ENCODE measurements around the gene TCF21.
A peak's percentile ranks its signal among the peaks of the same experiment; 100 is the strongest.

TCF21 gene

DNA sequence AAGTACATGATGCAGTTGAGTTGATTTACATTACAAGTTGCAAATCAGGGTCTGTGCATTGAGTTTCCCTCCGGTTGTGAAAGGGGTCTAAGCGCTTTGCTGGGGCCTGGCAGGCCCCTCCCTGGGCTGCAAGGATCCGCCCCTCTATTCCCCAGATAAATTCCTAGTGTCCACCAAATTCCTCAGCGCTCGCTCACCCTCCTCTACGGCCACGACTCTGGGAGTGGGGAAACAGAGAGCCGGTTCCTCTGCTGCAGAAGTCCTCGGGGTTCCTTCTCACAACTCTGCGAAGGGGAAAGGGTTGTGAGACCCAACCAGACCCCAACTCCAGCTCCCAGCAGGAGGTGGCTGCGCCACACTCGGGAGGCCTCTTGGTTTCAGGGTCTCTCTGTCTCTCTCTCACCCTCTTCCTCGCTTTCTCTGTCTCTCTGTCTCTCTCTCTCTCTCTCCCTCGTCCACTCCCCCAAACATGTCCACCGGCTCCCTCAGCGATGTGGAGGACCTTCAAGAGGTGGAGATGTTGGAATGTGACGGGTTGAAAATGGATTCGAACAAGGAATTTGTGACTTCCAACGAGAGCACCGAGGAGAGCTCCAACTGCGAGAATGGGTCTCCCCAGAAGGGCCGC lies at the start of gene TCF21:
Gene TCF21, plus strand, starts transcription at position 185 of the 628 bp plus-strand sequence. Its CDS starts 285 bp downstream, at position 470.
- peak; percentile 80 to 82 for DNase-seq (ENCODE audit: low read depth in 2 of 2)
- TF ChIP-seq, protein P1, sequence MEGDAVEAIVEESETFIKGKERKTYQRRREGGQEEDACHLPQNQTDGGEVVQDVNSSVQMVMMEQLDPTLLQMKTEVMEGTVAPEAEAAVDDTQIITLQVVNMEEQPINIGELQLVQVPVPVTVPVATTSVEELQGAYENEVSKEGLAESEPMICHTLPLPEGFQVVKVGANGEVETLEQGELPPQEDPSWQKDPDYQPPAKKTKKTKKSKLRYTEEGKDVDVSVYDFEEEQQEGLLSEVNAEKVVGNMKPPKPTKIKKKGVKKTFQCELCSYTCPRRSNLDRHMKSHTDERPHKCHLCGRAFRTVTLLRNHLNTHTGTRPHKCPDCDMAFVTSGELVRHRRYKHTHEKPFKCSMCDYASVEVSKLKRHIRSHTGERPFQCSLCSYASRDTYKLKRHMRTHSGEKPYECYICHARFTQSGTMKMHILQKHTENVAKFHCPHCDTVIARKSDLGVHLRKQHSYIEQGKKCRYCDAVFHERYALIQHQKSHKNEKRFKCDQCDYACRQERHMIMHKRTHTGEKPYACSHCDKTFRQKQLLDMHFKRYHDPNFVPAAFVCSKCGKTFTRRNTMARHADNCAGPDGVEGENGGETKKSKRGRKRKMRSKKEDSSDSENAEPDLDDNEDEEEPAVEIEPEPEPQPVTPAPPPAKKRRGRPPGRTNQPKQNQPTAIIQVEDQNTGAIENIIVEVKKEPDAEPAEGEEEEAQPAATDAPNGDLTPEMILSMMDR (IDR thresholded peaks at IDR 0.05; ENCODE audit: low read depth, low read length), result no peak
- peak within 1 kb of the TSS; percentile 75 to 77 for H3K4me3 ChIP-seq (replicated peaks in 1 of 2; ENCODE audit: low read depth in 2 of 2, low read length in 2 of 2)

DNA sequence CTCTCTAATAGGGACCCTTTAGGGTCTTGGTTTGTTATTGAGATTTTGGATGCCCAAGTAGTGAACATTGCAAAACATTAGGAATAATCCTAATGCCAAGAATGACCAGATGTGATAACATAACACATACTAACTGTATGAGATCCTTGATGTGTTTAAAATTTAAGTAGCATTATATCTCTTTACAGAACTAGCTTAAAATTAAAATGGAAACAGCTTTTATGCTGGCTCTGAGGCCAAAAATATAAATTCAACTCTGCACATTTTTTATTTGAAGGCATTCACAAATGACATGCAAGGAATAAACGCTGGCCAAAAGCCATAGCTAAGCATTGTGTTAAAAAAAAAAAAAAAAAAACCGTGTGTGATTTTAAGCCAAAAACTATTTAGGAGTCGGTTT lies 47.7 kb upstream of the TCF21 start:
- TF ChIP-seq, protein P1 (IDR thresholded peaks at IDR 0.05; ENCODE audit: low read depth, low read length), result no peak
- no peak for DNase-seq (ENCODE audit: low read depth in 2 of 2)
- no peak overlapping the region for H3K4me3 ChIP-seq (replicated peaks in 1 of 2; ENCODE audit: low read depth in 2 of 2, low read length in 2 of 2)

DNA sequence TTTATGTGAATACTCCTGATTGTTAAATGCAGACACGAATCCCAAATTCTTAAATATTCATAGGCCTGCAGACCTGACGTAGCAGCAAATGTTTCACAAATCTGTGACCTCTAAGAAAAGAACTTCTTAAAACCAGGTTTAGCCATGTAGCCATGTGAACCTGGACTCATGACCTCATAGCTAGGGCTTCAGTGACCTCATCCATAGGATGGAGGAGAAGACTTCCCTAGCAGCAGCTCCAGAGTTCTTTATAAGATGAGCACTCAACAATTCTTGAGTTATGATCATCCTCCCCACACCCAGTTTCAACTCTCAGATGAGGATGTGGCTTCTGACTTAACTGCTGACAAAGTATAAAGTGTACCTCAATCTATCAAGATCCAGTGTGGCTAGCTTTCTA lies 45.8 kb upstream of the TCF21 start:
- DNase-seq (ENCODE audit: low read depth in 2 of 2), result no peak
- TF ChIP-seq, protein P1 (IDR thresholded peaks at IDR 0.05; ENCODE audit: low read depth, low read length), result no peak

GRCh38 chr6:133844709-133845108 lies 44.2 kb upstream of the TCF21 start:
- TF ChIP-seq, protein P1 (IDR thresholded peaks at IDR 0.05; ENCODE audit: low read depth, low read length), result no peak
- no peak overlapping the region for H3K4me3 ChIP-seq (replicated peaks in 1 of 2; ENCODE audit: low read depth in 2 of 2, low read length in 2 of 2)
- DNase-seq (ENCODE audit: low read depth in 2 of 2), result no peak

More for the DNA sequence above, 45.8 kb upstream of the TCF21 start:
- no peak overlapping the region for H3K4me3 ChIP-seq (replicated peaks in 1 of 2; ENCODE audit: low read depth in 2 of 2, low read length in 2 of 2)

- TF ChIP-seq, protein P1 (IDR thresholded peaks at IDR 0.05; ENCODE audit: low read depth, low read length), result no peak
- no peak overlapping the region for H3K4me3 ChIP-seq (replicated peaks in 1 of 2; ENCODE audit: low read depth in 2 of 2, low read length in 2 of 2)
Observed at GRCh38 chr6:133854041-133854363, 34.9 kb upstream of the TCF21 start.

GRCh38 chr6:133854364-133855275 lies 34.3 kb upstream of the TCF21 start:
- peak overlapping the region; percentile 16 to 45 for H3K4me3 ChIP-seq (replicated peaks in 1 of 2; ENCODE audit: low read depth in 2 of 2, low read length in 2 of 2)
- DNase-seq (ENCODE audit: low read depth in 2 of 2), result no peak
- TF ChIP-seq, protein P1 (IDR thresholded peaks at IDR 0.05; ENCODE audit: low read depth, low read length), result no peak

More at GRCh38 chr6:133854041-133854363, 34.9 kb upstream of the TCF21 start:
- DNase-seq (ENCODE audit: low read depth in 2 of 2), result no peak

Data from cardiac fibroblast (primary cell).